NCI-H1436 treated with DMSO at 0.1 percent for 48 hours (cell line): Measurements from ENCODE around the gene SATL1.
"Not testable (repeated sequence)": the region's sequence is repeated elsewhere in the genome, so short reads cannot be mapped to it uniquely, and the experiment has no call there.

Source experiments
- DNase-seq: peaks from one replicate; lab custom pipeline; 2025; lab: John Stamatoyannopoulos, UW

SATL1 gene

DNA sequence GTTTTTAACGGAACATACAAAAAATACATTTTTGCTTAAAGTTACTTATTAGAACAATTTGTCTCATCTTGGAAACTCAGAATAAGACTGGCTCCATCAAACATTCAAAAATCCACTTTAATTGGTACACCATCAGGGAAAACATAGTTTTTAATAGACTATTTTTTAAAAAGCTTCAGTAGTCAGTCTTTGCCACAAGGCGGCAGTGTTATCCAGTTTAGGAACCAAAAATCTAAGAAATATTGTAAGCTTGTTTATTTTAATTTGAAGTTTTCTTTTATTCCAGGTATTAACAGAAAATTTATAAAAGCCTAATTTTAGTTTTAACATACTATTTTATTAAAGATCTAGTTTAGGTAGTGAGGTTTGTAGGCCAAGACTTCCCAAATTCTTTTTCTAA lies 132.2 kb downstream of the SATL1 start:
- peak; percentile 6 for DNase-seq

DNA sequence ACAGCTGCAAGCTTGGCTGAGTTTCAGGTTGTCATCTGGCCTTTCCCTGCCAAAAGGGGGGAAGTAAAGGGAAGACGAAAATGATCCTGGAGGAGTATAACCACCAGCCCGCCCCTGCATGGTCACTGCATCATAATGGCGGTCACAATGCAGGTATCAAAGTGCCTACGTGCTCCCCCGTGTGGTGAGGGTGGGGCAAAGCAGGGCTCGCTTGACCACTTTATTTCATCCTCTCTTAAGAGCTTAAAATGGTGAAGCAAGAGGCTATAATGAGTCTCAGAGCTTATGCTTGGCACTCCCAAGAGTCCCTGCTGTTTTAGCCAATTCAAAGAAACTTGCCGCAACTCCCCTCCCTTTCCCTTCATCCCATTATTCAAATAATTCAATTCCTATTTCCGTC lies 134.3 kb downstream of the SATL1 start:
- DNase-seq, result no peak

DNA sequence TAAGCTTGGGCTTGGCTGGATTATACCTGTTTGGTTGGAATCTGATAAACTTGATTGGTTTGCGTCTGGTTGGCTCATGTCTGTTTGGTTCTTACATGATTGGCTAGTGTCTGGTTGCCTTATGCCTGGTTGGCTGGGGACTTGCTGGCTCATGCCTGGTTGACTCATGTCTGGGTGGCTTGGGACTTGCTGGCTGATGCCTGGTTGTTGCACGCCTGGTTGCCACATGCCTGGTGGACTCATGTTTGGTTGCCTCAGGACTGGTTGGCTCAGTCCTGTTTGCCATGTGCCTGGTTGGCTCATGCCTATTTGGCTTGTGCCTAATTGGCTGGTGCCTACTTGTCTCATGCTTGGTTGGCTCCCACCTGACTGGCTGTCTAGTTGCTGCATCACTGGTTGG lies 135.4 kb downstream of the SATL1 start:
- no peak for DNase-seq

DNA sequence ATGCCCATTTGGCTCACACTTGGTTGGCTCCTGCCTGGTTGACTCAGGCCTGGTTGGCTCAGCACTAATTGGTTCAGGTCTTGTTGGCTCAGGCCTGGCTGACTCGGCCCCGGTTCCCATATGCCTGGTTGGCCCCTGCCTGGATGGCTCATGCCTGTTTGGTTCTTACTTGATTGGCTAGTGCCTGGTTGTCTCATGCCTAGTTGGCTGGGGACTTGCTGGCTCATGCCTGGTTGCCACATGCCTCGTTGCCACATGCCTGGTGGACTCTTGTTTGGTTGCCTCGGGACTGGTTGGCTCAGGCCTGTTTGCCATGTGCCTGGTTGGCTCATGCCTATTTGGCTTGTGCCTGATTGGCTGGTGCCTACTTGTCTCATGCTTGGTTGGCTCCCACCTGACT lies 136.2 kb downstream of the SATL1 start:
- DNase-seq, result no peak

DNA sequence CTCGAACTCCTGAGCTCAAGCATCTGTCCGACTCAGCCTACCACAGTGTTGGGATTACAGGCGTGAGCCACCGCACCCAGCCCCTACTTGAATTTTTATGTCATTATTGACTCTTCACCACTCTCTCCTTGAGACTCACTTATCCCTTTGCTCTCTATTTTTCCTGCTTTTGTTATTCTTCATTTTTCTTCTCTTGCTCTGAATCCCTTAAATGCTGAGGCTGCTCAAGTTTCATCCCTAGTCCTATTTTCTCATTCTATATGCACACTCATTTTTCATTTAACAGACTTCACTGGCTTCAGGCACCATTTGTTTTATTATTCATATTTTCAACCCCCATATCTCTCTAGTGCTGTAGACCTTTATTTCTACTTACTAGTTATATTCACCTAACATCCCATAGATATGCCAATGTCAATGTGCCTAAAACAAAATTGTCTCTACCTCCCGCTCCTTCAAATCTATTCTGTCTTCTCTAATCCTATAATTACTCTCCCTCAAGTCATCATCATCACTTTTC lies 154.2 kb downstream of the SATL1 start:
- DNase-seq, result no peak

DNA sequence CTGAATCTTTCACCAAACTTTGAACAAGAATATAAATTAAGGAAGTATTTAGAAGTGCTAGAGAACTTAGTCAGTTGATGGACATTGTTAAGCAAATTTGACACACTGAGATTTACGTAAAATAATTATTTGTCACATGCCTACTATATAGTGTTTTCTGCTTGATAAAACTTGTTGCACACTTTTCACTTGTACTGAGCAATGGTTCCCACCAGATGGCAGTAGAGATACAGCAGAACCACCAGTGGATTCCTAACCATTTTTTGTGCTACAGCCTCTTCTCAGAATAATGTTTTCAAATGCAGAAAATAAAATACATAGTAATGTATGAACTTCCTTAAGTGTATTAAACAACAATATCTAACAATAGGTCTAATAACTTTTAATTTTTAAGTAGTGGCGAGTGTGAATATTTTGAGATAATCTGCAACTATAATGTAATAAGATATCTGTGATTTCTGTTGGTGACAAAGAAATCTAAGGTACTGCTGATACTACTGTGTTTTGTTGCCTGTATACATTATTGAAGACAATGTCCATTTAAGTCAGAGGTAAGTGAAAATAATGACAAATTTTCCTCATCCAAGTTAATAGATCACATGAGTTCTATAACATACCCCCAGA lies 158.7 kb downstream of the SATL1 start:
- DNase-seq, result no peak

DNA sequence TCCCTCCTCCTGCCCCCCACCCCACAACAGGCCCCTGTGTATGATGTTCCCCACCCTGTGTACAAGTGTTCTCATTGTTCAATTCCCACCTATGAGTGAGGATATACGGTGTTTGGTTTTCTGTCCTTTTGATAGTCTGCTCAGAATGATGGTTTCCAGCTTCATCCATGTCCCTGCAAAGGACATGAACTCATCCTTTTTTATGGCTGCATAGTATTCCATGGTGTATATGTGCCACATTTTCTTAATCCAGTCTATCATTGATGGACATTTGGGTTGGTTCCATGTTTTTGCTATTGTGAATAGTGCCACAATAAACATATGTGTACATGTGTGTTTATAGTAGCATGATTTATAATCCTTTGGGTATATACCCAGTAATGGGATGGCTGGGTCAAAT lies 166.3 kb downstream of the SATL1 start:
- DNase-seq, result not testable (repeated sequence)

DNA sequence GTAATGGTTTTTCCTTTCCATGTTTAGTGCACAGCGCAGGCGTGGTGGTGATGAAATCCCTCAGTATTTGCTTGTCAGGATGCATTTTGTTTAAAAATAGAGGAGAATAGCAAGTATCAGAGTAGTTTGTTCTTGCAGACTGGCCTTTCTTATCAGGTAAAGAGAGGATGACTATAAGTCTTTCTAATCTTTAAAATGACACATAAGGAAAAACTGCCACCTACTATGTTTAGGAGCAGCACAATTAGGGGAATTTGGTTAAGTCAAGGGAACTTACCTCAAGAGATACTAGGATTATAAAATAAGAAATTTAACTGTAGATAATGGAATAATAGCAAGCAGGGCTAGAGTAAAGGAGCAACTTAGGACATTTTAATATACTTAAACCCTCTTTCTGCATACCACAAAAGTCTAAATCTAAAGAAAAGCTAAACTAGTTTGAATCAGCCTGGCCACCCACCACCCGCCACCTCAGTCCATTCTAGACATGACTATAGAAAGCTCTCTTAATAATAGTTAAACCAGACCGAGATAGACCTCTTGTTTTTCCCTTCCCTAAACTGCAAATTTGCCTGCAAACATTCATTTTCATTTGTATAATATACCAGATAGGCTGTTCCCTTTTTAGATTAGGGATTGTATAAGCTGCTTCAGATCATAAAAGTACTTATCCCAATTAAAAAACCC lies 177.9 kb downstream of the SATL1 start:
- no peak for DNase-seq

DNA sequence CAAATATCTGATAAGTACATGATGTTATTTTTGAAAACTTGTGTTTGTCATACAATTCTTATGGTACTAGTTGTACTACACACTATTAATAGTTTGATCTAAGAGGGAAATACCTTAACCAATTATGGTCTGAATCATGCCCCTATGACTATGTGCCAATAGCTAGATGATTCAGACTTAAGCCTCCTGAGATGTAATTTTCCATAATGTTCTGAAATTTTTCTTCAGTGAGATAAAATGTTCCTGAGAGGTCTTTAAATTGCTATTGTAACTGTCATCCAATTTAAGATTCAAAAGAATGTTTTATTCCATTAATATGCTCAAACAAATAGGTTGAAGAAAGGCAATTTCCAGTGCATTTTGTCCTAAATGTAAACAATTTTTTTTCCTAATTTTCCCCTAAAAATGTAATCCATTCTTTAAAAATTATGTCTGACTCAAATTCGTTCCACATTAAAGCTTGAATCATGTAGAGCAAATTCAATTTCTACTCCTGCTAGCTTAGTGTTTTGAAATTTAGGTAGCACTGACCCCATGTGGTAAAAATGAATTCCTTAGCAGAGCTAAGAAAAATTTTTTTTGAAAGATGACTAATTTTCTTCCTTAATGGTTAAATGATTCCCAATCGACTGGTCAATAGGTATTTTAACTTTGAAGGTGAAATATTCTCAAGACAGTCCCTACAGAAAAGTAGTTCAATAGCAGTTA lies 190.8 kb downstream of the SATL1 start:
- DNase-seq, result no peak

DNA sequence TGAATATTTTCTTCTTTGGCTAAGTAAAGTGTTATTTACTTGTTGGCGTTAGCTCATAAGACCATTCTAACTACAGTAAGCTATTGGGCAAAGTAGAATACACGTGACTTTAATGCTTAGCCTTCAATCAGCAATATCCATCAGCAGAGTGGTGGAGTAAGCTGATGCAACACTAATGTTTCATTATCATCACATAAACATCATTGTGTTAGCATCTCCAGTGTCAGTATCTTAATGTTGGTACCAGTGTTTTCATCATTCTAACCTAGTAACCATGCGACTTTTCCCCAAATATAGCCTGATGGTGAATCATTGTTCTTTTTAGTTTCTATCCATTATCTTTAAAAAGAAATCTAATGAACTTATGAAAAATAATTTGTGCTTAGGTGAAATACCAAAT lies 191.4 kb downstream of the SATL1 start:
- no peak for DNase-seq

DNA sequence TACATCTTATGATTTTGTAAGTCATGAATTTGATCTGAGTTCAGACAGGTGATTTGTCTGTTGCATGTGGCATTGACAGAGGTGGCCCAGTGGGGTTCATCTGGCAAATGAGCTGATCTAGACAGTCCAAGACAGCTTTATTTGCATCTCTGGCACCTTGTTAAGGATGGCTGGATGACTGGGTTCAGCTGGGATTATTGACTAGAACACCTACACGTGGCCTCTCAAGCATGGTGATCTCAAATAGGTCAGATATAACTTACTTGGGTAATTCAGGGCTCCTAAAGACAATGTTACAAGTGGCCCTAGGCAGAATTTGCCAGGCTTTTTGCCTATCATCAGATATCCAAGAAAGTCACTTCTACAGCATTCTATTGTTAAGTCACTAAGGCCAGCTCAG lies 192.0 kb downstream of the SATL1 start:
- no peak for DNase-seq
